Hematopoietic multipotent progenitor cell treated with erythropoietin and hydrocortisone succinate and interleukin-3 and kit ligand, for 6 days (in vitro differentiated cells): ENCODE measurements around the gene PLCD1.
"Not testable (repeated sequence)": the region's sequence is repeated elsewhere in the genome, so short reads cannot be mapped to it uniquely, and the experiment has no call there.

ENCODE experiments used
- DNase-seq: peaks from one replicate; pipeline ENCODE4 v3.0.0-alpha.2; 2015

Gene PLCD1

DNA sequence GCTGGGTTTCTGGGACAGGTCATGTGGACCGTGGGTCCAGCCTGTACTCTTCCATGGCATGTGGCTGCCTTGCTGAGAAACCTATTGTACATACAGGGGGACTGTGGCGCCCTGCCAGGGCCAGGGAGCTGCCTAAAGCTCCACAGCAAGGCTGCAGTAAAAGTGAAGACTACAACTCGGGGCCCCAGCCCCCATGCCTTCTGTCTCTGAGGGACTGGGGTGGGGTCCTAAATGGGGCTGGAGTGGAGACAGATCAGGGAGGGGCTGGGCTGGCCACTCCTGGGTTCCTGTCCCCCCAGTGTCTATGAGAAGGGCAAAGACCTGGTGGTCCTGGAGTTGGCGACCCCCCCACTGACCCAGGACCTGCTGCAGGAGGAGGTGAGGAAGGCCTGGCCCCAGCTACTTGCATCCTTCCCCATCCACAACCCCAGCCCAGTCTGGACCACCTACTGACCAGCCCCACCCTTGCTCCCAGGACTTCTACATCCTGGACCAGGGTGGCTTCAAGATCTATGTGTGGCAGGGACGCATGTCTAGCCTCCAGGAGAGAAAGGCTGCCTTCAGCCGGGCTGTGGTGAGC lies 31.6 kb downstream of the PLCD1 start:
- DNase-seq: no peak

DNA sequence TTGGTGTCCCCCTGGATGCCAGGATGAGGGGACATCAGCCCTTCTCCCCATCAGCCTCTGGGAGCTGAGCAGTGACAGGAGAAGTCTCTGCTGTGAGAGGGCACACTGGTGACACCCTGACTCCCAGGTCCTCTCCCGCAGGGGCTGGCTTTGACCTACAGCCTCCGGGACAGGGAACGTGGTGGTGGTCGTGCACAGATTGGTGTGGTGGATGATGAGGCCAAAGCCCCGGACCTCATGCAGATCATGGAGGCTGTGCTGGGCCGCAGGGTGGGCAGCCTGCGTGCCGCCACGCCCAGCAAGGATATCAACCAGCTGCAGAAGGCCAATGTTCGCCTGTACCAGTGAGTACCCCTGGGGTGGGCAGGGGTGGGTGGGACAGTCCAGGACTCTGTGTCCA lies 32.1 kb downstream of the PLCD1 start:
- no peak for DNase-seq

DNA sequence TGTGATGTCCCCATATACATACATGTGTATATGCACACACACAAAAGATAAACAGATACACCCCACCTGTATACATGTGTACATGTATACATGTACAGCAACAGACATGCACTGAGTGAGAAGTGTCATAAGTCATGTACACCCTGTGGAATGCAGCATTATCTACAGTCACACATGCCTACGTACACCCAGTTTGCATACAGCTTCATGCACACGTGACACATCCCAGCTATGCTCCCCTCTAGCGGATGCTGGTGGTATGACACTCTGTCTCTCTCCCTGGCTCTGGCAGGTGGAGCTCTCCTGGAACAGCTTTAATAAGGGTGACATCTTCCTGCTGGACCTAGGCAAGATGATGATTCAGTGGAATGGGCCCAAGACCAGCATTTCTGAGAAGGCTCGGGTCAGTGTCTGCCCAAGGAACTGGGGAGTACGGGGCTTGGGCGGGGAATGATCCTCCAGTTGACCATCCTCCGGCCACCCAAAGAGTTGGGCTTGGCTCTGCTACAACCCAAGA lies 32.6 kb downstream of the PLCD1 start:
- DNase-seq: peak; percentile 93

DNA sequence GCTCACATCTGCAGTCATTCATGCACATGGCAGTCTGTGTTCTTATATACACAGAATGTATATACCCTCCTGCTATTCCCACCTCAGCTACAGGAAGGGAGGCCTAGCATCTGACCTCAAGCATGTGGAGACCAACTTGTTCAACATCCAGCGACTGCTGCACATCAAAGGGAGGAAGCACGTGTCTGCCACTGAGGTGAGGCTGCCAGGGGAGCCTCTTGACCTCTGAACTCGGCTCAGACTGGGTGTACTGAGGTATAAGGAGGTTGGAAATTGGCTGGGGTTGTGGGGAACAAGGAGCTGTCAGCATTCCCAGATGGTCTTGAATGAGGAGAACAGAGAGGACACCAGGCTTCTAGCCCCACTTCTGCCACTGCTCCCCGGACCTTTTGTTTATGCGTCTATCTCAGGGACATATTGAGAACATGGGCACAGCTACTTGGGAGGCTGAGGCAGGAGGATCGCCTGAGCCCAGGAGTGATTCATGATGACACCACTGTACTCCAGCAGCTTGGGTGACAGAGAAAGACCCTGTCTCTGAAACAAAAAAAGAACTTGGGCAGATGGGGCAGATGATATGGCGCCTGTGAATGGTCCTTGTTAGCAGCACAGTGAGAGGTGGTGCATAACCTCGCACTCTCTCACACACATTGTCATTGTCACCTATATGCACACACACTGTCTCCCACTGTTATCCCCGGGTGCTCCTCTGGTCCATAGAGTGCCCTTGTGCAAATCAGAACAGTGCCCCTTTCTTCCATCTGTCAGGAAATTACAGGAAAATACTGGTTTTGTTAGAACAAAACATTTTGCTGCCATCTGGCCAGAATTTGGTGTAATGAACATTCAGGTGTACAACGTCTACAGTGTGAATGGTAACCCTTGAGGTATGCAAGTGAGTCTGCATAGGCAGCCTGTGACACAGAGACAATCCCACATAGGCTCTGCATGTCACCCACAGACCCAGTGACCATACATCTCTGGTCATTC lies 33.5 kb downstream of the PLCD1 start:
- no peak for DNase-seq

DNA sequence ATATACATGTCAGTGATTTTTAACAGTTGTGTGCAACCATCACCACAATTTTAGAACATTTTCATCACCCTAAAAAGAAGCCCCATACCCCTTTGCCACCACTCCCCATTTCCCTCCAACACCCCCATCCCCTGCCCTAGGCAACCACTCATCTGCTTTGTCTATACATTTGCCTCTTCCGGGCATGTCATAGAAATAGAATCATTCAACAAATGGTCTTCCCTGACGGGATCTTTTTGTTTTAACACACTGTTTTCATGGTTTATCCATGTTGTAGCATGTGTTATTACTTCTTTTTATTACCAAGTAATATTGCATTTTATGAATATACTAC lies 34.8 kb downstream of the PLCD1 start:
- DNase-seq: peak; percentile 39

DNA sequence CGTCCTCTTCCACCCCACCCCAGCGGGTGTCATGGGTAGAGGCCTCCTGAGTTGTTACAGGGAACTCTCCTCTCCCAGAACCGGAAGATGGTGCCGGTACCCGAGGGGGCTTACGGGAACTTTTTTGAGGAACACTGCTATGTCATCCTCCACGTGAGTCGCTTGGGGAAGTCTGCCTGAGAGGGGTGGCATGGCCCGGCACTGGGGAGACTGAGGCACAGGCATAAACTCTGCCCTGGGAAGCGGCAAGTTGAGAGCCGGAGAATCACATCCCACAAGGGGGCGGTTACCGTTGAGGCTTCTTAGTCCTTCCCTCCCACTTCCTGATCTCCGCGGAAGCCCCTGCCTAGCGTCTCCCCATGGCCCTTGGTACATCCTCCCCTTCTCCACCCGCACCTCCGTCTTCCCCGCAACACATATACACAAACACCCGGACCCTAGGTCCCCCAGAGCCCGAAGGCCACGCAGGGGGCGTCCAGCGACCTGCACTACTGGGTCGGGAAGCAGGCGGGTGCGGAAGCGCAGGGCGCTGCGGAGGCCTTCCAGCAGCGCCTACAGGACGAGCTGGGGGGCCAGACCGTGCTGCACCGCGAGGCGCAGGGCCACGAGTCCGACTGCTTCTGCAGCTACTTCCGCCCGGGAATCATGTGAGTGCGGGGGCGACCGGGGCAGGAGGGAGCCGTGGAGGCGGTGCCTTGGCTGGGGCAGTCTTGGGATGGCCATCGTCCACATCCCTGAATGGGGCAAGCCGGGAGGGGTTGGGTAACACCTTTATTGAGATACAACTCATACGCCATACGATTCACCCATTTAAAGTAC lies 35.4 kb downstream of the PLCD1 start:
- peak; percentile 89 for DNase-seq

DNA sequence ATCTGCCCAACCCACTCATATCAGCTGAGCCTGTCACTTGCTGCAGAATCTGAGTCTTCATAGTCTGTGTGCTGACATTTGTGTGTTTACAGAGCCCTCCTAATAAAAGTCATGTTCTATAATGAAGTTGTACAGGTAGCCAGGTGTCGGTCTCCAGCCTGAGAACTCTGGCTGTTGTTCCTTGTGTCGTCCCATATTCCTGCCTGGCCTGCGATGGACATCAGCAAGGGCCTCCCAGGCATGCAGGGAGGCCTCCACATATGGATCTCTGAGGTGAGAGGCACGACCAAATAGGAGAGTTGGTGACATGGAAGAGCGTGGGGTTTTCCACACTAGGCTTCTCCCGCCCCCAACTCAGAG lies 36.0 kb downstream of the PLCD1 start:
- no peak for DNase-seq

DNA sequence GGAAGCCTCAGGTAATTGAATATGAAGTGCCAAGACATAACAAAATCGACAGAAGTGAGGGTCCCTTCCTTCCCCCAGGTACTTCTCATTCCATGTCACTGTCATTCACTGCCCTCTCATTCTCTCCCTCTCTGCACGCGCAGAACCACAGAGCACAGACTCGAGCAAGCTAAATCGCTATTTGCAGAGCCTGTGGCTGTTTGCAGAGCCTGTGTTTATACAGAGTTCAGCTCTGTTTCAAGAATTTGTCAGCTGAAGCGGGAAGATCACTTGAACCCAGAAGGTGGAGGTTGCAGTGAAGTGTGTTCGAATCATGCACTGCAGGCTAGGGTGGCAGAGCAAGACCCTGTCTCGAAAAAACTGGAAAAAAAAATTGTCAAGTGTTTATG lies 36.4 kb downstream of the PLCD1 start:
- no peak for DNase-seq

DNA sequence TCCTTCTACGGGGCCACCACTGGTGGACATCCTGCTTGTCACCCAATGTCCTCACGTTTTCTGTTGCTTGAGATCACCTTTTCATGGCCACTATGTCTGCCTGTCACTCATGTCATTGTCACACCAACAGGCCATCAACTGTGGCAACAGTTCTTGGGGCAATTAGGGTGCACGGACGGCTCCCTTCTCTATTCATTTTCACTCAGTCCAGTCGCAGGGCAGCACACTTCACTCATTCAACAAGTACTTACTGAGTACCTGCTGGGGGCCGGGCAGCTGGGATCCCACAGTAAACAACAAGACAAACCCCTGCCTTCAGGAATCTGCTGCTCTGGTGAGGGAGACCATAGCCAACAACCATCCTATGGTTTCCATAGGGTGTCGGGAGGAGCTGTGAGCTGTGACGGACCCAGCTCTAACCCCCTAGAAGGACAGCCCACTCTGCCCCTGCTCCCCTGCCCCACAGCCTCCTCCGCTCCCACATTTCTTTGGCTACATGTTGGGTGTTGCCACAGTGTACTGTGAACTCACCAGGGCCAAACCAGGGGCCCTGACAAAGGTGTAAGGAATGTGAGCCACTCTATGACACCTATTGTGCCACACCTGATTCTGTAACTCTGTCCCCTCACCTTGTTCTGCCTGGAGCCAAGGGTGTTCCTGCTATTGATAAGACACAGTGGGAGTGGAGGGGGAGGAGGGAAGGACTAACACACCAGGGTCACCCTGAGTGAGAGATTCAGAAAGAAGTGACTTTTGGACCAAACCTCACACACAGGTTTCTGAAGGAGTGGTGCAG lies 37.0 kb downstream of the PLCD1 start:
- no peak for DNase-seq

DNA sequence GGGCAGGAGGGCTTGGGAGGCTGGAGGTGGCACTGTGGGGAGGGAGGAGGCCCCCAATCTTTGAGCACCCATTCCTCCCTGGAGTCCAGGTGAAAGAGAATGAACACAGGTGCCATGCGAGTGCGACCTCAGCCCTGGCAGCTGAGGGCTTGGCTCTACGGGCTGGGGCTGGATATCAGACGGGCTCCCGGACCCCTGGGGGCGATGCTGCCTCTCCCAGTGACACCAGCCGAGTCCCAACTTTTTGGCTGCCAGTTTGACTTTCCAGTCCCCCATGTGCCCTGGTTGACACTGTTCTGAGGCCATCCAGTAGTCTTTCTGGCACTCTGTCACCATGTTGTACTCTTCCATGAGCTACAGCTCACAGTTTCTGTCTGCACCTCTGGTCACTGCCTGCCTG lies 37.6 kb downstream of the PLCD1 start:
- DNase-seq: no peak

DNA sequence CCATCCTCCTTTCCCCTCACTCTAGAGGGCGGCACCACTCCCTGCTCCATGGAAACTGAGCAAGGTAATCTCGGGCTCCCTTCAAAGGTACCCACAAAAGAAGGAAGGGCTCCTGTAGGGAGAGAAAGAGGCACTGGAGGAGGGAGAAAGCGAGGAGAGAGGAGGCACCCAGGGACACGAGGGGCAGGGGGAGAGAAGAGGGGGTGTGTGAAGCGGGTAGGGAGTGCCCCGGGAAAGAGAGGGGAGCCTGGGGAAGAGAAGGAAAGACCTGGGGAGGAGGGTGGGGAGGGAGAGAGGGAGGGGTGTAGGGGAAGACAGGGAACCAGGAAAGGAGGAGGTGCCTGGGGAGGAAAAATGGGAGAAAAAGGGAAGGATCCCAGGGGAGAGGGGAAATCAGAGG lies 38.3 kb downstream of the PLCD1 start:
- DNase-seq: no peak

DNA sequence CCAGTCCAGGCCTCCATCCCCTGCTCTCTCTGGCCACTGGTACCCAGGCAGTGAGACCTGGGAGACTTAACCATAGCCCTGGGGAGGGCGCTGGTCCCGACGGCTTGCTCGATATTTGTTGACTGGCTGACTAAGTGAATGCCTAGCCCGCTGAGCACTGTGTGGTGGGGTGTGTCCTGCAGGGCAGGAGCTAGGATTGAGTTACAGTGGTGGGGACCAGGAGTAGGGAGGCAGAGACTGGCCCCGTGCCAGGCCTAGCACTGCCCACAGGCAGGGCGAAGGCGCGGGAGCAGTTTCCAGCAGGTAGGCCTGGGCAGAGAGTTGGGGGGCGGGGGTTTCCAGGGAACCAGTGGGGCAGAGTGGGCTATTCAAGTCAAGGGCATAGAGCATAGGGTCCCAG lies 38.9 kb downstream of the PLCD1 start, which contains the start of gene VILL:
Gene VILL, plus strand, starts transcription at position 260 of the 400 bp plus-strand sequence. CDS start 2,887 bp downstream, outside the sequence.
- DNase-seq: no peak

DNA sequence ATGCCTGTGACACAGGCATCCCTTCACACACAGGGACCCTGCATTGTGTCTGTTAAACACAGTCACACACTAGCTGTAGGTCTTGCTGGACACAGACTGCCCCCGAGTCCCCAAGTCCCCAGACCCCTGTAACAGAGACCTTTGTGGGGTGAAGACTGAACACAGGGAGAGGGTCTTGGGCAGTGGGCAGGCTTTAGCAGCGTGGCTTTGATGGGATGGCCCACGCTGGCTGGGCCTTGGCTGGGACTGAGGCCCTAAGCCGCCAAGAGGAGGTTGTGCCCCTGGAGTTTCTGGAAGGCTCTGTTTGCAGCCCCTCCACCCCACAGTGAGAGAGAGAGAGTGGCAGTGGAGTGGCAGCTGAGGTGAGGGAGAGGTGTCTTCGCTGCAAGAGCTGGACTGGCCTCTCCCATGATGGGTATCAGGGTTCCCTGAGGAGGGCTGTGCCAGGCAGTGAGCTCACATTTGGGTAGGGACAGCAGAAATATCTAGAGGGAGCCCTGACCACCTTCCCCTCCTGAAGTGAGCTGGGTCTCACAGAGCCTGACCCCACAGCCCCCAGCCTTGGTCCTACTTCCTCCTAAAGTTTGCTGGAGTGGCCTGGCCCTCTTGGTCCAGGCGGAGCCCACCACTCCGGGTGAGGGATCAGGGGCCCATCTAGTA lies 39.5 kb downstream of the PLCD1 start:
- no peak for DNase-seq

DNA sequence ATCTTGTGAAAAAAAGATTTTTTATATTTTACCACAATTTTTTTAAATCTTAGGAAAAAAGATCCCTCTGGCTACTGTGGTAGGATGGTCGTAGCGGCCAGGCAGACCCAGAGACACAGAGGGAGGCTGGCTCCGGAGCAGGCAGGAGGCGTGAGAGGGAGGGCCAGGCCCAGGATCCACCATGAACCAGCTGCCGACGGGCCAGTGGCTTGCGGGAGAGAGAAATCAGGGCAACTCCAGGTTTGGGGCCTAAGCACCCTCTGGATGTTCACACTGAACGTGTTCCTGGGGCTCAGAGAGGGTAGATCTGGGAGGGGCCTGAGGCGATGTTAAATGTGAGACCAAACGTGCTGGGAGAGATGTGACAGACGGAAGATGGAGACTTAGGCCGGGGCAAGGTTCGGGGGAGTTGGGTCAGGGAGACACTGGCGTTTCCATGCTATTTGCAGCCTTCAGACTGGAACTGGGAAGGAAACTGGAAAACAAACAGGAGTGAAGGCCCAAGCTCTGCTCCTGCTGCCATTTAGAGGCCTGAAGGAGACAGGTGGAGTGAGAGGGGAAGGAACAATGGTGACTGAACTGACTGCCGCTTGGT lies 40.4 kb downstream of the PLCD1 start:
- DNase-seq: no peak

DNA sequence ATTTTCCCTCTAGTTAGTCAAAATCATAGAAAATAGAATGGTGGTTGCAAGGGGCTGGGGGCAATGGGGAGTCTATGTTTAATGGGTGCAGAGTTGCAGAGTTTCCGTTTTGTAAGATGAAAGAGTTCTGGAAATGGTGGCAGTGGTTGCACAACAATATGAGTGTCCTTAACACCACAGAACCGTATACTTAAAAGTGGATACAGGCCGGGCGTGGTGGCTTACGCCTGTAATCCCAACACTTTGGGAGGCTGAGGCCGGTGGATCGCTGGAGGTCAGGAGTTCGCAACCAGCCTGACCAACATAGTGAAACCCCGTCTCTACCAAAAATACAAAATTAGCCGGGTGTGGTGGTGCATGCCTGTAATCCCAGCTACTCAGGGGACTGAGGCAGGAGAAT lies 41.1 kb downstream of the PLCD1 start:
- not testable (repeated sequence) for DNase-seq

DNA sequence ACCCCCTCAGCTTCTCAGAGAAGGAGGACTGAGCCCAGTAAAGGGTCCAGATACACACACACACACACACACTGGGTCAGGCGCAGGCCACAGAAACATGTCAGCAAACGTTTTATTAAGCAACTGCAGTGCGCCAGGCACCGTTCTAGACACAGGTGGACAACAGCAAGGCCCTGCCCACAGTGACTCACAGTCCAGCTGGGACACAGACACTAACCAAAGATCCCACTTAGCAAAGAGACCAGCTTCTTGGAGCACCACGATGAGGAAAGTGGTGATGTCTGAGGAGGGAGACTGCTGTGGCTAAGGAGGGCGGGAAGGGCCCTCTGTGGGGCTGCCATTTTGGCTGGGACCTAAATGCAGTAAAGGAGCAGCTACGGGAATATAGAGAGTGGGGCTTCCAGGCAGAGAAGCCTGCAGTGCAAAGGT lies 41.7 kb downstream of the PLCD1 start:
- no peak for DNase-seq

DNA sequence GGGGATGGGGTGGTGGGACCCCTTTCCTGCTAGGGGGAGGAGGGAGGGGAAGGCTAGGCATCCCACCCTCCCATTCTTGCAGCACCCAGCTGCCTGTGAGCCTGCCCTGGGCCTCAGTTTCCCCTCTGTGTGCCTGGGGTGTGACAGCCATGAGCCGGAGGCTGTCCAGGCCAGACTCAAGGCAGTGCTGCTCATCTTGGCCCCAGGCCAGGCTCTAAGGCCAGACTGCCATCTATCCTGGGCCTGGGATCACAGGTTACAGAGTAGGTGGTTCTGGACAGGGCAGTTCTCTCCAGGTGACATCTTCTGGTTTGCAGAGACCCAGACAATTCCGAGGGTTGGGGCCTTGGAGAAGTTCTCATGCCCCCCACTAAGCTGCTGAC lies 42.1 kb downstream of the PLCD1 start:
- DNase-seq: no peak

DNA sequence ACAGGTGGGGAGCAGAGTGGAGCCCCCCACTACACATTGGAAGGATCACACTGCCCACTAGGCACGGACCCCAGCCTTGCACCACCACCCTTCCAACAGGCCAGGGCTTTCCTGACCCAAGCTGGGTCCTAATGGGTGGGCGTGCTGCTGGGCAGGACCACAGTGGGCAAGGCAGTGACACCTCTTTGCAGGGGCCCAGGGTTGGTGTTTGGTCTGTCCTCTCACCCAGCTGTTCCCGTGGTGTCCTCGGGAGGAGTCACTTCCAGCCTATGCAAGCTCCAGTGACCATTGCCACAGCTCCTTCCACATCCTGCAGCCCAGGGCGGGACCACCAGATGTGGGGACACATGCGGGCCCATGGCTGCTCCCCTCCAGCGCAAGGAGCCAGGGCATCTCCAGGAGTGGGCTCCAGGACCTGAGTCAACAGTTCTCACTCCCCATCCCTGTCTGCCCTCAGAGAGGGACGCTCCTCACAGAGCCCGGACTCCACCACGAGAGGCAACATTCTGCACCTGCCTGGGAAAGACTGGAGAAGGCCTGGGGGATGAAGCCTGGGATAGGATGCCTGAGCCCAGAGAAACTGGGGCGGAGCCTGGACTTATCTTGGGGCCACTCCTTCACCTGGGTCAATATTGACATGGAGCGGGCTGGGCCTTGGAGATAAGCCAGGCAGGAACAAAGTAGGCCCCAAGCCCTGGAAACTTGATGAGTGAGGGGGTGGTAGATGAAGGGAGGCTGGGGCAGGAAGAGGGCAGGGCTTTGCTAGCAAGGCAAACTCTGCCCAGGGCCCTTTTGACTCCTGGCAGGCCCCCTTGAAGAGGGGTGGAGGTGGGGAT lies 42.7 kb downstream of the PLCD1 start:
- DNase-seq: peak; percentile 57

DNA sequence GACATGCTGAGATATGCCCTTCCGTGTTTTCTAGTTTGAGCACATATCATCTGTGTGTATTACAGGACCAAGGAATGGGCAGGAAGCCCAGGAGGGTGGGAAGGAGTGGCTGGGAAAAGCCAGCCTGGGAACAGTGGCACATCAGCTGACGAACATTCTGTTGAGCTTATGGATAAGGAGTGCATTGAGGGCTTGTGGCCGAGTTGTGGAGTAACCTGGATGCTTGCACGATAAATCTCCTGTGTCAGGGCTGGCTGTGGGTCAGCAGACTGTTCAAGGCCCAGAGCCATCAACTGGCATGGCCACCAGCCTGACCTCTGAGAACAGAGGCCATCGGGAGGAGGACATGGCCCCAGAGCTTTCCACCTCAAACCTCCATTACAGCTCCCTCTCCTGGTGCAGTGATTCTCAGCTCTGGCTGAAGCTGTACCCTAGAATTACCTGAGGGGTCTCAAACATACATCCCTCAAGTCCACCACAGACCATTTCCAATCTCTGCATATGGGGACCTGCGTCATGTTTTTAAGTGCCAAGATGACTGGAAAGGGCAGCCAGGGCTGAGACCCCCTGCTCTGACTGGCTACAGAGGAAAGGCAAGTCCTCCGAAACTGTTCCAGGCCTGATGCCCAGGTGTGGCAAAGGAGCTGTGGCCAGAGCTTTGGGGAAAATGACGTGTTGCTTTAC lies 43.7 kb downstream of the PLCD1 start:
- DNase-seq: no peak

DNA sequence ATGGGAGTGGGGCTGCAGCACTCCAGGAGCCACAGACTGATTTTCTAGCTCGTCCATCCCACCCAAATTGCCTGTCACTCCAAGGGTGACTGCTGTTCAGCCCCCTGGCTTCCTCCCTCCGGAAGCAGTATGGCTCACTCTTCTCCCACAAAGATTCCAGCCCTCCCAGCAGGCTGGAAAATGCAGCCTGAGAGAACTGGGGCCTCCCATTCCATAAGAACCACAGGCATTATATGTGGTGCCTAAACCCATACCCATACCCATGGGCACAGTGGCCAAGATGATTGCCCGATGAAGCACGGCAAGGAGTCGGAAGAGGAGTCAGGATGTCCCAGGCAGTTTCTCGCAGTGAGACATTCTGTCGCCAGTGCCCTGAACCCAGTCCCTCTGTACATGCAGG lies 44.8 kb downstream of the PLCD1 start:
- DNase-seq: no peak
